SK-N-SH treated with all-trans-retinoic acid at 6 μM for 48 hours (cell line): ENCODE data around the gene LMBR1.
"Not testable (repeated sequence)": the region's sequence is repeated elsewhere in the genome, so short reads cannot be mapped to it uniquely, and the experiment has no call there.

ENCODE experiments used
- ATAC-seq: fragments of 200-7000 bp; cut with Tn5 transposase; 3 replicates; pipeline ENCODE4 v1.9.1; 2020; ENCODE audit warnings: mild to moderate bottlenecking, moderate library complexity
- ARNTL ChIP-seq: fragments of 450-650 bp; formaldehyde crosslinking; IDR thresholded peaks from 2 replicates; pipeline ENCODE4 v1.5.0; 2020; ENCODE audit warnings: low read depth, mild to moderate bottlenecking, moderate library complexity, borderline replicate concordance
- CSDC2 ChIP-seq: fragments of 250-450 bp; sonication (Bioruptor Pico); IDR thresholded peaks from 2 replicates; pipeline ENCODE4 v1.5.0; 2020; ENCODE audit warnings: mild to moderate bottlenecking, moderate library complexity
- GLIS3 ChIP-seq: fragments of 250-450 bp; sonication (Bioruptor Pico); IDR thresholded peaks from 2 replicates; pipeline ENCODE4 v1.5.0; 2020; ENCODE audit warnings: mild to moderate bottlenecking, moderate library complexity
- OSR1 ChIP-seq: fragments of 250-450 bp; sonication (Bioruptor Pico); IDR thresholded peaks from 2 replicates; pipeline ENCODE4 v1.8.0; 2022; ENCODE audit warnings: moderate library complexity, mild to moderate bottlenecking, inconsistent platforms
- RARB ChIP-seq: fragments of 250-450 bp; sonication (Bioruptor Pico); IDR thresholded peaks from 2 replicates; pipeline ENCODE4 v1.8.0; 2021; ENCODE audit warnings: mild to moderate bottlenecking, moderate library complexity
- SNAI2 ChIP-seq: fragments of 250-450 bp; sonication (Bioruptor Pico); IDR thresholded peaks from 2 replicates; pipeline ENCODE4 v1.5.0; 2020; ENCODE audit warnings: mild to moderate bottlenecking, moderate library complexity
- TCF4 ChIP-seq: fragments of 250-450 bp; sonication (Bioruptor Pico); IDR thresholded peaks from 2 replicates; pipeline ENCODE4 v1.8.0; 2021; ENCODE audit warnings: mild to moderate bottlenecking, moderate library complexity, borderline replicate concordance
- TOX ChIP-seq: fragments of 250-450 bp; sonication (Bioruptor Pico); IDR thresholded peaks from 2 replicates; pipeline ENCODE4 v1.8.0; 2021; ENCODE audit warnings: mild to moderate bottlenecking, moderate library complexity, borderline replicate concordance
- ZC3H10 ChIP-seq: fragments of 250-450 bp; sonication (Bioruptor Pico); IDR thresholded peaks from 2 replicates; pipeline ENCODE4 v1.5.1; 2021; ENCODE audit warnings: mild to moderate bottlenecking, moderate library complexity
- ZFP3 ChIP-seq: fragments of 250-450 bp; sonication (Bioruptor Pico); IDR thresholded peaks from 2 replicates; pipeline ENCODE4 v1.5.0; 2020; ENCODE audit warnings: mild to moderate bottlenecking, moderate library complexity
- ZNF565 ChIP-seq: fragments of 450-650 bp; formaldehyde crosslinking; conservative IDR thresholded peaks from 2 replicates; pipeline ENCODE4 v1.5.0; 2020; ENCODE audit warnings: low read depth, mild to moderate bottlenecking, moderate library complexity
- ZNF70 ChIP-seq: fragments of 450-650 bp; formaldehyde crosslinking; IDR thresholded peaks from 2 replicates; pipeline ENCODE4 v1.5.0; 2020; ENCODE audit warnings: mild to moderate bottlenecking, moderate library complexity
- ZNF8 ChIP-seq: fragments of 450-650 bp; formaldehyde crosslinking; IDR thresholded peaks from 2 replicates; pipeline ENCODE4 v1.5.0; 2020; ENCODE audit warnings: mild to moderate bottlenecking, moderate library complexity
- TF ChIP-seq, protein P1 (sequence below): fragments of 250-450 bp; sonication (Bioruptor Pico); IDR thresholded peaks from 2 replicates; pipeline ENCODE4 v1.5.1; 2020; ENCODE audit warnings: low read depth, mild to moderate bottlenecking, moderate library complexity
- TF ChIP-seq, protein P2 (sequence below): fragments of 250-450 bp; sonication (Bioruptor Pico); IDR thresholded peaks from 2 replicates; pipeline ENCODE4 v1.5.0; 2020; ENCODE audit warnings: mild to moderate bottlenecking, moderate library complexity
- TF ChIP-seq, protein P3 (sequence below): fragments of 250-450 bp; sonication (Bioruptor Pico); IDR thresholded peaks from 2 replicates; pipeline ENCODE4 v1.8.0; 2021; ENCODE audit warnings: low read depth, mild to moderate bottlenecking, moderate library complexity, borderline replicate concordance

Gene LMBR1

DNA sequence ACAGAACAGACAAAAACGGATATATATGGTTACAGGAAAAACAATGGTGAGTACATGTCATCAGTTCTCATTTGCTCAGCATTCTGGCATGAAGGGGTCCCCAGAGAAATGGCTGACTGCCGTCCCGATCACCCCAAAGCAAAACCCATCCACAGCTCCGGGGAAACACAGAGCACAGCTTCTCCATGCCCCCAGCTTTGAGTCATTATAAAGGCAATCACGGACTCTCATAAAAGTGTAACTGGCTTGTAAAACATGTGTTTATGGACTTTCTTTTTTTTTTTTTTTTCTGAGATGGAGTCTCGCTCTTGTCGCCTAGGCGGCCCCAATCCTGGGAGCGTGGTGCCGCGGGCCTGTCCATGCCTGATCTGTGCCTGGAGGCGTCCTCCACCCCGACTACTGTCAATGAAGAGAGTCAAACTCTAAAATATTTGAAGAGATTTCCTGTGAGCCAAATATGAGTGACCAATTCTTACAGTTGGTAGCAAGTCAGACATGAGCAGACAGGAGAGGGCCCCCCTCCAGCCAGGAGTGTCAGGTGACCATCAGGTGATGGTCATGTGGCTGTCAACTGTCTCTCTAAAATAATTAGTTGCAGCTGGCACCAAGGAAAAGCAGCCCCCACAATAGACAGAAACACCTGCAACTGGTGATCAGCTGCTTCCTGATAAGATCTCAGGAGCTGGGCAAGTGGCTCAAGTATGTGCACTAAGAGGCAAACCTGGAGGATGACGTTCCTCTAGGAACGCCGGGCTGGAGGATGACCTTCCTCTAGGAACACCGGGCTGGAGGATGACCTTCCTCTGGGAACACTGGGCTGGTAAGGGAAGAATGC is 34.8 kb upstream of the LMBR1 start (continued):
- TF ChIP-seq, protein P1, sequence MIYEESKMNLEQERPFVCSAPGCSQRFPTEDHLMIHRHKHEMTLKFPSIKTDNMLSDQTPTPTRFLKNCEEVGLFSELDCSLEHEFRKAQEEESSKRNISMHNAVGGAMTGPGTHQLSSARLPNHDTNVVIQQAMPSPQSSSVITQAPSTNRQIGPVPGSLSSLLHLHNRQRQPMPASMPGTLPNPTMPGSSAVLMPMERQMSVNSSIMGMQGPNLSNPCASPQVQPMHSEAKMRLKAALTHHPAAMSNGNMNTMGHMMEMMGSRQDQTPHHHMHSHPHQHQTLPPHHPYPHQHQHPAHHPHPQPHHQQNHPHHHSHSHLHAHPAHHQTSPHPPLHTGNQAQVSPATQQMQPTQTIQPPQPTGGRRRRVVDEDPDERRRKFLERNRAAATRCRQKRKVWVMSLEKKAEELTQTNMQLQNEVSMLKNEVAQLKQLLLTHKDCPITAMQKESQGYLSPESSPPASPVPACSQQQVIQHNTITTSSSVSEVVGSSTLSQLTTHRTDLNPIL (CRISPR knock-in tag), result no peak

DNA sequence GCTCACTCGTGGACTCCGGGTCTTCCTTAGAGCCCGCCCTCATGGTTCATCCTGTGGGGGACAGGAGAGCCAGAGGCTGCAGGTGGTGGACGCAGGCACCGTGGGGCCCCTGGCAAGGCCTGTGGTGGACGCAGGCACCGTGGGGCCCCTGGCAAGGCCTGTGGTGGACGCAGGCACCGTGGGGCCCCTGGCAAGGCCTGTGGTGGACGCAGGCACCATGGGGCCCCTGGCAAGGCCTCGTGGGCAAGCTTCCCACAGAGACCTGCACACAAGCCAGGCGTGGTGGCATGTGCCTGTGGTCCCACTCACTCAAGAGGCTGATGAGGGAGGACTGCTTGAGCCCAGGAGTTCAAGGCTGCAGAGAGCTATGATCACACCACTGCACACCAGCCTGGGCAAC is 32.8 kb upstream of the LMBR1 start:
- ATAC-seq, result not testable (repeated sequence)

DNA sequence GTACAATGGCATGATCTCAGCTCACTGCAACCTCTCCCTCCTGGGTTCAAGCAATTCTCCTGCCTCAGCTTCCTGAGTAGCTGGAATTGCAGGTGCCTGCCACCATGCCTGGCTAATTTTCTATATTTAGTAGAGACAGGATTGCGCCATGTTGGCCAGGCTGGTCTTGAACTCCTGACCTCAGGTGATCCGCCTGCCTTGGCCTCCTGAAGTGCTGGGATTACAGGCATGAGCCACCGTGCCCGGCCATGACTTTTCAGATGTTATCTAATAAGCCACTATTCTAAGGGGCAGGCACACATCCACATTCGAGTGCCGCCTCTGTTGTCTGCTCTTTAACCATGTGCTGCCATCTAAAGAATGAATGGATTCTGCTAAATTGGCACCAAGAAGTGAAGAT is 29.3 kb upstream of the LMBR1 start:
- not testable (repeated sequence) for ATAC-seq

DNA sequence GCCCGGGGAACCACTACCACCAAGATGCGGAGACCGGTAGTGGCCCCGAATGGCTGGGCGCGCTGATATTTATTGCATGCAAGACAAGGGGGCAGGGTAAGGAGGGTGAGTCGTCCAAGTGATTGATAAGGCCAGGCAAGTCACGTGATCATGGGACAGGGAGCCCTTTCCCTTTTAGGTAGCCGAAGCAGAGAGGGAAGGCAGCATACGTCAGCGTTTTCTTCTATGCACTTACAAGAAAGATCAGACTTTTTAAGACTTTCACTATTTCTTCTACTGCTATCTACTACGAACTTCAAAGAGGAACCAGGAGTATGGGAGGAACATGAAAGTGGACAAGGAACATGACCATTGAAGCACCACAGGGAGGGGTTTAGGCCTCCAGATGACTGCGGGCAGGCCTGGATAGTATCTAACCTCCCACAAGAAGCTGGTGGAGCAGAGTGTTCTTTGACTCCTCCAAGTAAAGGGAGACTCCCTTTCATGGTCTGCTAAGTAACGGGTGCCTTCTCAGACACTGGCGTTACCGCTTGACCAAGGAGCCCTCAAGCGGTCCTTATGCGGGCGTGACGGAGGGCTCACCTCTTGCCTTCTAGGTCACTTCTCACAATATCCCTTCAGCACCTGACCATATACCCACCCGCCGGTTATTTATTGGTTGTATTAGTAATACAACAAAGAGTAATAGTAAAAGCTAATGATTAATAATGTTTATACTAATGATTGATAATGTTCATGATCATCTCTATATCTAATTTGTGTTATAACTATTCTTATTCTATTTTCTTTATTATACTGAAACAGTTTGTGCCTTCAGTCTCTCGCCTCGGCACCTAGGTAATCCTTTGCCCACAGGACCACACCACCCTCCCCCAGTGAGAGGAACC is 27.7 kb upstream of the LMBR1 start:
- not testable (repeated sequence) for ATAC-seq

DNA sequence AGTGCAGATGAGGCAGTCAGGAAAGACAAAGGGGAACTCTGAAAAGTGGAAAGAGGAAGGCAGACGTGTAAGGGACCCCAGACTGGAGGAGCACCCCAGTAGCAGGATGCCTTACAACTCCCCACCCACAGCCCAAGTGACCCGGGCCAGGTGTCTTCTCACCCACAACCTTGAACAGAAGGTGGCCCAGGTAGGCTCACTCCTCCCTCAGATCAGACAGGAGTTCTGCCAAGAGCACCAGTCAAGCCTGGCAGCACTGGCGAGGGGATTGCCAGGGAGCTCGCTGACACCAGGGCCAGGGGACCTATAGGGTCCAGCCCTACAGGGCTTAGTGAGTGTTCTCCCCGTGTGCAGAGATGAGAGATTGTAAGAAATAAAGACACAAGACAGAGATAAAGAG is 27.1 kb upstream of the LMBR1 start:
- ATAC-seq, result no peak
- TF ChIP-seq GLIS3 (CRISPR knock-in tag) (no peak), RARB (CRISPR knock-in tag) (no peak), TOX (CRISPR knock-in tag) (no peak), ZNF565 (CRISPR knock-in tag) (no peak), TCF4 (CRISPR knock-in tag) (no peak), ZNF70 (CRISPR knock-in tag) (no peak), CSDC2 (CRISPR knock-in tag) (no peak), ZNF8 (CRISPR knock-in tag) (no peak), ZFP3 (CRISPR knock-in tag) (no peak)
- TF ChIP-seq, protein P1 (CRISPR knock-in tag), result no peak
- TF ChIP-seq, protein P2, sequence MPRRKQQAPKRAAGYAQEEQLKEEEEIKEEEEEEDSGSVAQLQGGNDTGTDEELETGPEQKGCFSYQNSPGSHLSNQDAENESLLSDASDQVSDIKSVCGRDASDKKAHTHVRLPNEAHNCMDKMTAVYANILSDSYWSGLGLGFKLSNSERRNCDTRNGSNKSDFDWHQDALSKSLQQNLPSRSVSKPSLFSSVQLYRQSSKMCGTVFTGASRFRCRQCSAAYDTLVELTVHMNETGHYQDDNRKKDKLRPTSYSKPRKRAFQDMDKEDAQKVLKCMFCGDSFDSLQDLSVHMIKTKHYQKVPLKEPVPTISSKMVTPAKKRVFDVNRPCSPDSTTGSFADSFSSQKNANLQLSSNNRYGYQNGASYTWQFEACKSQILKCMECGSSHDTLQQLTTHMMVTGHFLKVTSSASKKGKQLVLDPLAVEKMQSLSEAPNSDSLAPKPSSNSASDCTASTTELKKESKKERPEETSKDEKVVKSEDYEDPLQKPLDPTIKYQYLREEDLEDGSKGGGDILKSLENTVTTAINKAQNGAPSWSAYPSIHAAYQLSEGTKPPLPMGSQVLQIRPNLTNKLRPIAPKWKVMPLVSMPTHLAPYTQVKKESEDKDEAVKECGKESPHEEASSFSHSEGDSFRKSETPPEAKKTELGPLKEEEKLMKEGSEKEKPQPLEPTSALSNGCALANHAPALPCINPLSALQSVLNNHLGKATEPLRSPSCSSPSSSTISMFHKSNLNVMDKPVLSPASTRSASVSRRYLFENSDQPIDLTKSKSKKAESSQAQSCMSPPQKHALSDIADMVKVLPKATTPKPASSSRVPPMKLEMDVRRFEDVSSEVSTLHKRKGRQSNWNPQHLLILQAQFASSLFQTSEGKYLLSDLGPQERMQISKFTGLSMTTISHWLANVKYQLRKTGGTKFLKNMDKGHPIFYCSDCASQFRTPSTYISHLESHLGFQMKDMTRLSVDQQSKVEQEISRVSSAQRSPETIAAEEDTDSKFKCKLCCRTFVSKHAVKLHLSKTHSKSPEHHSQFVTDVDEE, result no peak
- TF ChIP-seq, protein P3, sequence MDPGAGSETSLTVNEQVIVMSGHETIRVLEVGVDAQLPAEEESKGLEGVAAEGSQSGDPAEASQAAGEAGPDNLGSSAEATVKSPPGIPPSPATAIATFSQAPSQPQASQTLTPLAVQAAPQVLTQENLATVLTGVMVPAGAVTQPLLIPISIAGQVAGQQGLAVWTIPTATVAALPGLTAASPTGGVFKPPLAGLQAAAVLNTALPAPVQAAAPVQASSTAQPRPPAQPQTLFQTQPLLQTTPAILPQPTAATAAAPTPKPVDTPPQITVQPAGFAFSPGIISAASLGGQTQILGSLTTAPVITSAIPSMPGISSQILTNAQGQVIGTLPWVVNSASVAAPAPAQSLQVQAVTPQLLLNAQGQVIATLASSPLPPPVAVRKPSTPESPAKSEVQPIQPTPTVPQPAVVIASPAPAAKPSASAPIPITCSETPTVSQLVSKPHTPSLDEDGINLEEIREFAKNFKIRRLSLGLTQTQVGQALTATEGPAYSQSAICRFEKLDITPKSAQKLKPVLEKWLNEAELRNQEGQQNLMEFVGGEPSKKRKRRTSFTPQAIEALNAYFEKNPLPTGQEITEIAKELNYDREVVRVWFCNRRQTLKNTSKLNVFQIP (CRISPR knock-in tag), result no peak

DNA sequence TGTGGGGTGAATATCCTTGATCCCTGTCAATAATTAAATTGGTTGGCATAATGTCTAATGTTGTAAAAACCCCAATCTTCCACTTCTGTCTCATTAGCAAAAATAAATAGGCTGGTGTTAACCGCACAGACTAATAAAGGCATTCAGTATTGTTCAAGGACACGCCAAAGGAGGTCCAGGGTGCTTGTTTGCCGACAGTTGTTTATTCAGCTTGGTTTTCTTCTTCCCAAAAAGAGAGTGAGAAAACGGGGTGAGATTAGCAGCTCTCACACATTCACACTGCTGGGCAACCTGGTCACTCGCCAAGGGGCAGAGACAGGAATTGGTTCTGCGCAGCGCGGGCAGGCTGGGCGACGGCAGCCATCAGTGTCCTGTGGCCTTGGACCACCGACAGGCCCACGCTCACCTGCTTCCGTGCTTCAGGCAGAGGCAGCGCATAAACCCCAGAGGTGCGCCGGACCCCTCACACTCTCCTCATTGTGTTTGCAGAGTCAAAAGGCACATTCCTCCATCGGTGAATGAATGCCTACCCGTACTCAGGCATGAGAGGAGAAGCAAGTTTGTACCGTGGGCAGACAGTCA is 26.2 kb upstream of the LMBR1 start:
- ATAC-seq, result no peak
- TF ChIP-seq, protein P3 (CRISPR knock-in tag), result no peak
- TF ChIP-seq SNAI2 (CRISPR knock-in tag) (no peak), OSR1 (CRISPR knock-in tag) (no peak), ARNTL (CRISPR knock-in tag) (no peak), ZC3H10 (no peak), GLIS3 (CRISPR knock-in tag) (no peak), CSDC2 (CRISPR knock-in tag) (no peak), ZNF70 (CRISPR knock-in tag) (no peak)
- TF ChIP-seq, protein P1 (CRISPR knock-in tag), result no peak
